Stimulated activated CD8-positive, alpha-beta memory T cell treated with anti-CD3 and anti-CD28 coated beads, Interleukin-12 subunit alpha, Interleukin-12 subunit beta, amount 100 ng/mL, for 4 hours (primary cell): ENCODE results near the gene CRX.
"Not testable (repeated sequence)": the region's sequence is repeated elsewhere in the genome, so short reads cannot be mapped to it uniquely, and the experiment has no call there.

Experiments
- DNase-seq: peaks from one replicate; pipeline ENCODE4 v3.0.0-alpha.2; 2020; ENCODE audit warnings: low read depth

Gene CRX

DNA sequence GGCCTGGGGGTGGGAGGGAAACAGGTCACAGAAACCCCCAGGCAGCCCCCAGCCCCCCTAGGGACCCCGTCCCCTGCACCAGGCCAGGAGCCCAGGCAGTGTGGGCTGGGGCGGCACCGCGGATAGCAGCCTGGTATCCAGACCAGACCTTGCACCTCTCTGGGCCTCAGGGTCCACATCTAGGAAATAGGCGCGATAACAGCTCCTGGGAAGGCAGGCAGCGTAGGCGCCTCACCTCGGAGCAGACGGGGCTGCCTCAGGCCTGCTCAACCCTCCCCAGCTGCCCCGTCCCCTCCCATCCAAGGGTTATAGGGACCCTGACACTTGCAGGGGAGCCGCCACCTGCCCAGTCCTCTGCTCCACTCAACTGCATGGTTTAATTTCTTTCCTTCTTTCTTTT is 18.1 kb upstream of the CRX start:
- DNase-seq, result not testable (repeated sequence)

DNA sequence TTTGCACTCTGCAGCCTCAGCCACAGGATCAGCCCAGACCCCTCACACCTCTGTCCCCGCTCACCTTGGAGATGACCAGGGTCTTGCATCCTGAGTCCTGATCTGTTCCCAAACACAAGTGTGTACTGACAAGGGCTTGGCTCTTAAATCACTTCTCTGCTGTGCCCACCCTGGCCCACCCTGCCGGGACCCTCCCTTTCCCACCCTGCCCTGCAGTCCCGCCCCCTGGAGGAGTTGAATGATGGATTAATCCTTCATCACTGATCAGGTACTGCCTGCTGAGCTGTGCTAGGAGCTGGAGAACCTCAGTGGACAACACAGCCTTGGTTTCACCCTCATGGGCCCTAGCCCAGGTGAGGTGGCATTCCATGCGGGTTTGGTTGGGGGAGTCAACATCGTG is 17.3 kb upstream of the CRX start, which contains the start of gene TPRX1:
Gene TPRX1 (minus strand): TSS at position 101 of the 400 bp plus-strand sequence. CDS start 12 bp downstream, at position 89.
- not testable (repeated sequence) for DNase-seq

DNA sequence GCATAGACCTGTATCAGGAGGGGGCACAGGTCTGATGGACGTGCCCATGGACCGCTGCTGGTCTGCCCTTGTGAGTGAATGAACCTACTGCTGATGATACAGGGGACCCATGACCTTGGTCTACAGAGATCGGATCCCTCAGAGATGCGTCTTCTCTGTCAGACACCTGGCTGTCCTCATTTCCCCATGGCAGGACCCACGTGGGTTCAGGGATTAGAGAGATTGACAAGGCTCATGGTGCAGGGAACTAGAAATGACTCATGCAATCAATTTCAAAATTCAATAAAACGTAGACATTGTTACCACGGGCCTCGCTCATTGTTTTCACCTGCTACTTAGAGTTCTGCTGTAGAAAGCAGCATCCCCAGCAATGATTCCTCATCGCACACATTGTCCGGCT is 16.4 kb upstream of the CRX start:
- DNase-seq, result no peak

DNA sequence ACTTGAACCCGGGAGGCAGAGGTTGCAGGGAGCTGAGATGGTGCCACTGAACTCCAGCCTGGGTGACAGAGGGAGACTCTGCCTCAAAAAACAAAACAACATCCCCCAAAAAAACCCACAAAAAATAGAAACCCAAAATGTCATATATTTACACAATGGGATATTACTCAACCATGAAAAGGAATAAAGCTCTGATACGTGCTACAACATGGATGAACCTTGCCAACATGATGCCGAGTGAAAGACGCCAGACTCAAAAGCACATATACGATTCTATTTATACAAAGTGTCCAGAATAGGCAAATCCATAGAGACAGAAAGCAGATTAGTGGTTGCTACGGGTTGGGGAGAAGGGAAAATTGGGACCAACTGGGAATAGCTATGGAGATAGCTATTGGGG is 15.3 kb upstream of the CRX start:
- DNase-seq, result no peak

DNA sequence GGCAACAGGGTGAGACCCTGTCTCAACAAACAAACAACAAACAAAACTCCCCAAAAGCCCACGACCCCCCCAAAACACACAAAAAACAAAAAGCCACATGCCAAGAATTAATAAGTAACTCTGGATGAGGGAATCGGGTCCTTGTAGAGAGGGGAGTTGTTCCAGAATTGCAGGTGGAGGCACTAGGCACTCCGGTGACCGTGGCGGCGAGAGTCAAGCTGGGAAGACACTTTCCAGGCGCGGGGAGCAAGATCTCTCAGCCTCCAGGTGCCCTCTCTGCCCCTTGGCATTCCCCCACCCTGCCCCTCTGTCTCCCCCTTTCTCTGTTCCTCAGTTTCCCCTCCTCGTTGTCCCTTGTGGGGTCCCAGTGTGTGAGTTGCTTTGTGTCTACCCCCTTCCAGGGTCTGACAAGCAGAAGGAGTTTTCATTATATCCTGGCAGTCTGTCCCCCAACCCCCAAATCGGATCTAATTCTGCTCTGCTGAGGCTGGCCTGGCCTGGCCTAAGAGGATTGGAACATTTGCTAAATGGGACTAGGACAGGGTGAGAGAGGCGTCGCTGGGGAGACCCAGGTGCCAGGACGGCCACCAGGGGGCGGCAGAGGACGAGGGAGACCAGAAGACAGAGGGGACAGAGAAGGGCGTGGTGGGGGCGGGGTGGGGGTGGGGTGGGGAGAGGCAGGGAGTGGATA is 8.3 kb upstream of the CRX start:
- DNase-seq, result peak; percentile 37

DNA sequence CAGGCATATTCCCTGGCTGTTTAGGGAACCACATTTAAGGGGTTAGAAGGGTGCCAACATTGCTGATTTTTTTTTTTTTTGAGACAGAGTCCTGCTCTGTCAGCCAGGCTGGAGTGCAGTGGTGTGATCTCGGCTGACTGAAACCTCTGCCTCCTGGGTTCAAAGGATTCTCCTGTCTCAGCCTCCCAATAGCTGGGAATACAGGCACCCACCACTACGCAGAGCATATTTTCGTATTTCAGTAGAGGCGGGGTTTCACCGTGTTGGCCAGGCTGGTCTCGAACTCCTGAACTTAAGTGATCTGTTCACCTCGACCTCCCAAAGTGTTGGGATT is 7.8 kb upstream of the CRX start:
- DNase-seq, result no peak

GRCh38 chr19:47816270-47816669 is 5.5 kb upstream of the CRX start:
- not testable (repeated sequence) for DNase-seq

DNA sequence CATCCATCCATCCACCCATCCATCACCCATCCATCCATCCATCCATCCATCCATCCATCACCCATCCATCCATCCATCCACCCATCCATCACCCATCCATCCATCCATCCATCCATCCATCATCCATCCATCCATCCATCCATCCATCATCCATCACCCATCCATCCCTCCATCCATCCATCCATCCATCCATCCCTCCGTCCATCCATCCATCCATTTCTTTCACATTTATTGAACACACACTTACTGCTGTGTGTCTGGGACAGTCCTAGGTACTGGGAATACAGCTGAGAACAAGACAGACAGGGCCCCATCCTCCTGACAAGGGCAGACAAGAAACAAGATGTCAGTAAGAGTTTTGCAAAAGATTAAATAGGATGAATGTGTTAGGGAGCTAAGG is 3.5 kb upstream of the CRX start:
- not testable (repeated sequence) for DNase-seq

- DNase-seq, result no peak
Measured at GRCh38 chr19:47819858-47820257, 1.9 kb upstream of the CRX start.

GRCh38 chr19:47820410-47820809 is 1.3 kb upstream of the CRX start:
- DNase-seq, result no peak

DNA sequence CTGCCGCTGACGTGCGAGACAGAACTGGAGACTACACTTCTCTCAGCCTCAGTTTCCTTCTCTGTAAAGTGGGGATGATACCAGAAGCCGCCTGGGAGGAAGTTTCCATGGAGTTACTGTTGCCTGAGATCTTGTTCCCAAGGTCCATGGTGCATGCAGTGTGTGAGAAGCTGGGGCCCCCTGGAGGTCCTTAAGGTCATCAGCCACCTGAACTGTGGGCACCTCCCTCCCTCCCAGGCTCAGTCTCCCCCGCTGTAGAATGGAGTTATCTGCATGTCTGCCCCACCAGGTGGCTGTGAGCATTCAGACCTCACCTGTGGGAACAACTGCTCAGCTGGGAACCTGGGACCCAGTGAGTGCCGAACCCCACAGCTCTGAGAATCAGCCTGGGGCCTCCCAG is 2.7 kb downstream of the CRX start:
- no peak for DNase-seq

DNA sequence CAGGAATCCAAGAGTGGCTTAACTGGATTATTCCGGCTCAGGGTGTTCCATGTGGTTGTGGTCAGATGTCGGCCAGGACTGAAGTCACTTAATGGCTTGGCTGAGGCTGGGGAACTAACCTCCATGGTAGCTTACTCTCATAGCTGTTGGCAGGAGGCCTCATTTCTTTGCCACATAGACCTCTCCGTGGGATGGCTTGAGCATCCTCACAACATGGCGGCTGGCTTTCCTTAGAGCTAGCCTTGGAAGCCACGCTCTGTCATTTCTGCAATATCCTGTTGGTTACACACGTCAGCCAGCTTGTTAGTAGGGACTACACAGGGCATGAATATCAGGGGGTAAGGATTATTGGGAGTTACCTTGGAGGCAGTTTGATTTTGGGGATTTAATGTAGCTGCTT is 5.1 kb downstream of the CRX start:
- no peak for DNase-seq

GRCh38 chr19:47832723-47833122 is 11.0 kb downstream of the CRX start:
- no peak for DNase-seq

- DNase-seq, result no peak
Measured at GRCh38 chr19:47836038-47836437, 14.3 kb downstream of the CRX start.

DNA sequence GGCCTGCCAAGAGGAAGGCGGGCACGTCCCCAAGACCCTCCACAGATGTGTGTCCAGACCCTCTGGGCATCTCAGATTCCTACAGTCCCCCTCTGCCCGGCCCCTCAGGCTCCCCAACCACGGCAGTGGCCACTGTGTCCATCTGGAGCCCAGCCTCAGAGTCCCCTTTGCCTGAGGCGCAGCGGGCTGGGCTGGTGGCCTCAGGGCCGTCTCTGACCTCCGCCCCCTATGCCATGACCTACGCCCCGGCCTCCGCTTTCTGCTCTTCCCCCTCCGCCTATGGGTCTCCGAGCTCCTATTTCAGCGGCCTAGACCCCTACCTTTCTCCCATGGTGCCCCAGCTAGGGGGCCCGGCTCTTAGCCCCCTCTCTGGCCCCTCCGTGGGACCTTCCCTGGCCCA is 17.7 kb downstream of the CRX start:
- DNase-seq, result no peak

DNA sequence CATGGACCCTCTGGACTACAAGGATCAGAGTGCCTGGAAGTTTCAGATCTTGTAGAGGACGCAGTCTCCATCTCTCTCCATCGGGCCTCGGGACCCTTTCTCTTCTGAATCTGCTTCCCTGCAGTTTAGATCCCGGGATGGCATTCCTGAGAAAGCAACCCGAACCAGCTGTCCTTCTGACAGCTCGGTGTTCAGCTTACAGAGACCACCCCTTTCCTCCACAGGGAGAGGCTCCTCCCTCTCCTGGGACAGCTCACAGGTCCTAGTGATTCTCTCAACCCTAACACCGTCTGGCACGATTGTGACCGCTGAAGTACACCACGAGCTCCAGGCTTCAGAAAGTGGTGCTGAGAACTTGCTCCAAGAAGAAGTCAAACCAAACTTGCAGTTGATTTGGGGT is 18.2 kb downstream of the CRX start:
- DNase-seq, result no peak

DNA sequence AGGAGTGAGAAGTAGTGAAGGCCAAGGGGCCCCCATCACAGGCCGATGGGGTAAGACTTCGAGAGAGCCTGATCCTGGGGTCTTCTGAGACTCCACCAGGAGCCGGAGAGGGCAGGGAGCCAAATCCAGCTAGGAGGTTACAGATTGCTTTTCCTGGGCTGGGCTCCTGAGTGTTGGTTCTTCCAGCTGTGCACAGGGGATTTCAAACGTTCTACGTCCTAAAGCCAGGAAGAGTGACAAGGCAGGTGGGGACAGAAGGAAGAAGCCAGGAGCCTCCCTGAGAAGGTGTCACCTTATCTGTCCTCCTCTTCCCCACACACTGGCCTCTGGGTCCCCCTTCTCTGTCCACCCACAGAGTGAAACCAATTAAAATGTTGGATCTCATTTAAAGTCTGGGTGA is 21.2 kb downstream of the CRX start:
- no peak for DNase-seq

GRCh38 chr19:47848425-47848822 is 26.7 kb downstream of the CRX start:
- DNase-seq, result no peak

GRCh38 chr19:47848823-47849473 is 27.2 kb downstream of the CRX start:
- DNase-seq, result no peak

DNA sequence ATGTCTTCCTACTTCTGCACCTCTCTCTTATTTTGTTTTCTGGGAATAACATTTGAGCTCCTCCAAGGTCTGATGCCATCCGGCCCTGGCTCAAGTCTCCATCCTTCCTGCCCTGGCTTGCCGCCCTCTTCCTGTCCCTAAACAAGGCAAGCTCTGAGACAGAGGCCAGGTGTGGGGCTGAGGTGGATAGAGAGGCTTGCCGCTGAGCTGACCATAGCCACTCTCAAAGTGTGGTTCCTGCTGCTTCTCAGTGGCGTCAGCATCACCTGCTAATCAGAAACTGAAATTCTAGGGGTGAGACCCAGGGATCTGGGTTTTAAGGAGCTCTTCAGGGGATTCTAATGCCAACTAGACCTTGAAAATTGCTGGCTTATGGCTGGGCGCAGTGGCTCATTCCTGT is 31.3 kb downstream of the CRX start:
- no peak for DNase-seq

- DNase-seq, result no peak
Measured at GRCh38 chr19:47854459-47854858, 32.7 kb downstream of the CRX start.

GRCh38 chr19:47858231-47858630 is 36.5 kb downstream of the CRX start:
- DNase-seq, result not testable (repeated sequence)

DNA sequence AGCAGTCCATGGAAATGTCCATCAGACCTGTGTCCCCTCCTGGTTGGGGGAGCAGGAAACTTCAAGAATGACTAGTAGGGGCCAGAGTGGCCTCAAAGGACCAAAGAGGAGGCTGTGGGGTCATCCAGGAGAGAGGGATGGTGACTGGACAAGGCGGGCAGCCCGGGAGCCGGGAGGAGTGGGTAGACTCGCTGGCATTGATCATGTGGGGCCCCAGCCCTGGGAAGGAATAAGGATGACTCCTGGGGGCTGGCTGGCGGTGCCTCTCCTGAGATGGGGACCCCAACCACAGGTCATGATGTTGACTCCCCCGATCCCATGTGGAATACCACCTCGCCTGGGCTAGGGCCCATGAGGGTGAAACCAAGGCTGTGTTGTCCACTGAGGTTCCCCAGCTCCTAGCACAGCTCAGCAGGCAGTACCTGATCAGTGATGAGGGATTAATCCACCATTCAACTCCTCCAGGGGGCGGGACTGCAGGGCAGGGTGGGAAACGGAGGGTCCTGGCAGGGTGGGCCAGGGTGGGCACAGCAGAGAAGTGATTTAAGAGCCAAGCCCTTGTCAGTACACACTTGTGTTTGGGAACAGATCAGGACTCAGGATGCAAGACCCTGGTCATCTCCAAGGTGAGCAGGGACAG is 37.0 kb downstream of the CRX start, which contains the start of gene TPRX2:
Gene TPRX2 (plus strand): TSS at position 590 of the 640 bp plus-strand sequence. CDS start 12 bp downstream, at position 602.
- not testable (repeated sequence) for DNase-seq
